ENCODE measurements around the gene RPS6KB2. TPM values are rescaled to one million over a fixed set of nuclear protein-coding genes. Genes with fewer than 3 reads are reported as not detected.

RPS6KB2 gene
- total and polyA plus RNA-seq, 10 of the 15 experiments (the other 5 are each of a cell fraction or from before 2014, with no cell fraction given) = 0.39 to 101 (median 58.4) TPM

DNA sequence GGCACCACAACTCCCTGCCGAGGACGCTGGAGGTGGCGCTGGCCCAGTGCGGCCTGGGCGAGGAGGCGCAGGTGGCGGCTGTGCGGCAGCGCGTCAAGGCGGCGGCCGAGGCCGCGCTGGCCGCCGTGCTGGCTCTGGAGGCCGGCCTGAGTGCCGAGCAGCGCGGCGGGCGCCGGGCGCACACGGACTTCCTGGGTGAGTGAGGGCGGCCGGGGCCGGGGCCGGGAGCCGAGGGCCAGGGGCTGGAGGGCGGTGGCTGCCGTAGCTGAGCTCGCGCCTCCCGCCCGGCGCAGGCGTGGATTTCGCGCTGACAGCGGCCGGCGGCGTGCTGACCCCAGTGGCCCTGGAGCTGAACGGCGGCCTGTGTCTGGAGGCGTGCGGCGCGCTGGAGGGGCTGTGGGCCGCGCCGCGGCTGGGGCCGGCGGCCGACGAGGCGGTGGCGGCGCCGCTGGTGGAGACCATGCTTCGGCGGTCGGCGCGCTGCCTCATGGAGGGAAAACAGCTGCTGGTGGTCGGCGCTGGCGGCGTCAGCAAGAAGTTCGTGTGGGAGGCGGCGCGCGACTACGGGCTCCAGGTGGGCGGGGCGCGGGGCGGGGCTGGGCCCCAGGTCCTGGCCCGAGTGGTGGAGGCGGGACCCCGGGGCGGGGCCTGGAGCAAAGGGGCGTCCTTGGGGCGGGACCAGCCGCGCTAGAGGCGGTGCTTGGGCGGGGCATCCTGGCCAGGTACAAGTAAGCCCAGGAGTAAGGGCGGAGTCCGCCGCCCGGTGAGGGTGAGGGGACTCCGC is 7.5 kb upstream of the RPS6KB2 start (continued):
- TF ChIP-seq, protein P1, sequence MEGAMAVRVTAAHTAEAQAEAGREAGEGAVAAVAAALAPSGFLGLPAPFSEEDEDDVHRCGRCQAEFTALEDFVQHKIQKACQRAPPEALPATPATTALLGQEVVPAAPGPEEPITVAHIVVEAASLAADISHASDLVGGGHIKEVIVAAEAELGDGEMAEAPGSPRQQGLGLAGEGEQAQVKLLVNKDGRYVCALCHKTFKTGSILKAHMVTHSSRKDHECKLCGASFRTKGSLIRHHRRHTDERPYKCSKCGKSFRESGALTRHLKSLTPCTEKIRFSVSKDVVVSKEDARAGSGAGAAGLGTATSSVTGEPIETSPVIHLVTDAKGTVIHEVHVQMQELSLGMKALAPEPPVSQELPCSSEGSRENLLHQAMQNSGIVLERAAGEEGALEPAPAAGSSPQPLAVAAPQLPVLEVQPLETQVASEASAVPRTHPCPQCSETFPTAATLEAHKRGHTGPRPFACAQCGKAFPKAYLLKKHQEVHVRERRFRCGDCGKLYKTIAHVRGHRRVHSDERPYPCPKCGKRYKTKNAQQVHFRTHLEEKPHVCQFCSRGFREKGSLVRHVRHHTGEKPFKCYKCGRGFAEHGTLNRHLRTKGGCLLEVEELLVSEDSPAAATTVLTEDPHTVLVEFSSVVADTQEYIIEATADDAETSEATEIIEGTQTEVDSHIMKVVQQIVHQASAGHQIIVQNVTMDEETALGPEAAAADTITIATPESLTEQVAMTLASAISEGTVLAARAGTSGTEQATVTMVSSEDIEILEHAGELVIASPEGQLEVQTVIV (IDR thresholded peaks at IDR 0.05; ENCODE audit: borderline replicate concordance, partially characterized antibody) = no peak
- TF ChIP-seq HDAC2 (IDR thresholded peaks at IDR 0.05) = no peak
- TF ChIP-seq, protein P2, sequence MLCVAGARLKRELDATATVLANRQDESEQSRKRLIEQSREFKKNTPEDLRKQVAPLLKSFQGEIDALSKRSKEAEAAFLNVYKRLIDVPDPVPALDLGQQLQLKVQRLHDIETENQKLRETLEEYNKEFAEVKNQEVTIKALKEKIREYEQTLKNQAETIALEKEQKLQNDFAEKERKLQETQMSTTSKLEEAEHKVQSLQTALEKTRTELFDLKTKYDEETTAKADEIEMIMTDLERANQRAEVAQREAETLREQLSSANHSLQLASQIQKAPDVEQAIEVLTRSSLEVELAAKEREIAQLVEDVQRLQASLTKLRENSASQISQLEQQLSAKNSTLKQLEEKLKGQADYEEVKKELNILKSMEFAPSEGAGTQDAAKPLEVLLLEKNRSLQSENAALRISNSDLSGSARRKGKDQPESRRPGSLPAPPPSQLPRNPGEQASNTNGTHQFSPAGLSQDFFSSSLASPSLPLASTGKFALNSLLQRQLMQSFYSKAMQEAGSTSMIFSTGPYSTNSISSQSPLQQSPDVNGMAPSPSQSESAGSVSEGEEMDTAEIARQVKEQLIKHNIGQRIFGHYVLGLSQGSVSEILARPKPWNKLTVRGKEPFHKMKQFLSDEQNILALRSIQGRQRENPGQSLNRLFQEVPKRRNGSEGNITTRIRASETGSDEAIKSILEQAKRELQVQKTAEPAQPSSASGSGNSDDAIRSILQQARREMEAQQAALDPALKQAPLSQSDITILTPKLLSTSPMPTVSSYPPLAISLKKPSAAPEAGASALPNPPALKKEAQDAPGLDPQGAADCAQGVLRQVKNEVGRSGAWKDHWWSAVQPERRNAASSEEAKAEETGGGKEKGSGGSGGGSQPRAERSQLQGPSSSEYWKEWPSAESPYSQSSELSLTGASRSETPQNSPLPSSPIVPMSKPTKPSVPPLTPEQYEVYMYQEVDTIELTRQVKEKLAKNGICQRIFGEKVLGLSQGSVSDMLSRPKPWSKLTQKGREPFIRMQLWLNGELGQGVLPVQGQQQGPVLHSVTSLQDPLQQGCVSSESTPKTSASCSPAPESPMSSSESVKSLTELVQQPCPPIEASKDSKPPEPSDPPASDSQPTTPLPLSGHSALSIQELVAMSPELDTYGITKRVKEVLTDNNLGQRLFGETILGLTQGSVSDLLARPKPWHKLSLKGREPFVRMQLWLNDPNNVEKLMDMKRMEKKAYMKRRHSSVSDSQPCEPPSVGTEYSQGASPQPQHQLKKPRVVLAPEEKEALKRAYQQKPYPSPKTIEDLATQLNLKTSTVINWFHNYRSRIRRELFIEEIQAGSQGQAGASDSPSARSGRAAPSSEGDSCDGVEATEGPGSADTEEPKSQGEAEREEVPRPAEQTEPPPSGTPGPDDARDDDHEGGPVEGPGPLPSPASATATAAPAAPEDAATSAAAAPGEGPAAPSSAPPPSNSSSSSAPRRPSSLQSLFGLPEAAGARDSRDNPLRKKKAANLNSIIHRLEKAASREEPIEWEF (IDR thresholded peaks at IDR 0.05; ENCODE audit: insufficient replicate concordance, low read depth, low read length) = no peak
- no peak for TF ChIP-seq TAF1 (IDR thresholded peaks at IDR 0.05; ENCODE audit: borderline replicate concordance, low read depth, low read length)
- no peak for TF ChIP-seq EP300 (IDR thresholded peaks at IDR 0.05; ENCODE audit: borderline replicate concordance in 1 of 2, control insufficient read depth in 1 of 2, low read depth in 2 of 2, low read length in 2 of 2)
- TF ChIP-seq, protein P3, sequence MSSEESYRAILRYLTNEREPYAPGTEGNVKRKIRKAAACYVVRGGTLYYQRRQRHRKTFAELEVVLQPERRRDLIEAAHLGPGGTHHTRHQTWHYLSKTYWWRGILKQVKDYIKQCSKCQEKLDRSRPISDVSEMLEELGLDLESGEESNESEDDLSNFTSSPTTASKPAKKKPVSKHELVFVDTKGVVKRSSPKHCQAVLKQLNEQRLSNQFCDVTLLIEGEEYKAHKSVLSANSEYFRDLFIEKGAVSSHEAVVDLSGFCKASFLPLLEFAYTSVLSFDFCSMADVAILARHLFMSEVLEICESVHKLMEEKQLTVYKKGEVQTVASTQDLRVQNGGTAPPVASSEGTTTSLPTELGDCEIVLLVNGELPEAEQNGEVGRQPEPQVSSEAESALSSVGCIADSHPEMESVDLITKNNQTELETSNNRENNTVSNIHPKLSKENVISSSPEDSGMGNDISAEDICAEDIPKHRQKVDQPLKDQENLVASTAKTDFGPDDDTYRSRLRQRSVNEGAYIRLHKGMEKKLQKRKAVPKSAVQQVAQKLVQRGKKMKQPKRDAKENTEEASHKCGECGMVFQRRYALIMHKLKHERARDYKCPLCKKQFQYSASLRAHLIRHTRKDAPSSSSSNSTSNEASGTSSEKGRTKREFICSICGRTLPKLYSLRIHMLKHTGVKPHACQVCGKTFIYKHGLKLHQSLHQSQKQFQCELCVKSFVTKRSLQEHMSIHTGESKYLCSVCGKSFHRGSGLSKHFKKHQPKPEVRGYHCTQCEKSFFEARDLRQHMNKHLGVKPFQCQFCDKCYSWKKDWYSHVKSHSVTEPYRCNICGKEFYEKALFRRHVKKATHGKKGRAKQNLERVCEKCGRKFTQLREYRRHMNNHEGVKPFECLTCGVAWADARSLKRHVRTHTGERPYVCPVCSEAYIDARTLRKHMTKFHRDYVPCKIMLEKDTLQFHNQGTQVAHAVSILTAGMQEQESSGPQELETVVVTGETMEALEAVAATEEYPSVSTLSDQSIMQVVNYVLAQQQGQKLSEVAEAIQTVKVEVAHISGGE (CRISPR knock-in tag; IDR thresholded peaks at IDR 0.05) = no peak
- no peak for TF ChIP-seq JUND (IDR thresholded peaks at IDR 0.05; ENCODE audit: low read depth, low read length)
- TF ChIP-seq RB1 (IDR thresholded peaks at IDR 0.05; ENCODE audit: borderline replicate concordance) = peak; percentile 80; the same call in 1 of the 2 replicates
- TF ChIP-seq TARDBP (IDR thresholded peaks at IDR 0.05; ENCODE audit: borderline replicate concordance) = no peak
- no peak for TF ChIP-seq YBX1 (IDR thresholded peaks at IDR 0.05)
- TF ChIP-seq, protein P4, sequence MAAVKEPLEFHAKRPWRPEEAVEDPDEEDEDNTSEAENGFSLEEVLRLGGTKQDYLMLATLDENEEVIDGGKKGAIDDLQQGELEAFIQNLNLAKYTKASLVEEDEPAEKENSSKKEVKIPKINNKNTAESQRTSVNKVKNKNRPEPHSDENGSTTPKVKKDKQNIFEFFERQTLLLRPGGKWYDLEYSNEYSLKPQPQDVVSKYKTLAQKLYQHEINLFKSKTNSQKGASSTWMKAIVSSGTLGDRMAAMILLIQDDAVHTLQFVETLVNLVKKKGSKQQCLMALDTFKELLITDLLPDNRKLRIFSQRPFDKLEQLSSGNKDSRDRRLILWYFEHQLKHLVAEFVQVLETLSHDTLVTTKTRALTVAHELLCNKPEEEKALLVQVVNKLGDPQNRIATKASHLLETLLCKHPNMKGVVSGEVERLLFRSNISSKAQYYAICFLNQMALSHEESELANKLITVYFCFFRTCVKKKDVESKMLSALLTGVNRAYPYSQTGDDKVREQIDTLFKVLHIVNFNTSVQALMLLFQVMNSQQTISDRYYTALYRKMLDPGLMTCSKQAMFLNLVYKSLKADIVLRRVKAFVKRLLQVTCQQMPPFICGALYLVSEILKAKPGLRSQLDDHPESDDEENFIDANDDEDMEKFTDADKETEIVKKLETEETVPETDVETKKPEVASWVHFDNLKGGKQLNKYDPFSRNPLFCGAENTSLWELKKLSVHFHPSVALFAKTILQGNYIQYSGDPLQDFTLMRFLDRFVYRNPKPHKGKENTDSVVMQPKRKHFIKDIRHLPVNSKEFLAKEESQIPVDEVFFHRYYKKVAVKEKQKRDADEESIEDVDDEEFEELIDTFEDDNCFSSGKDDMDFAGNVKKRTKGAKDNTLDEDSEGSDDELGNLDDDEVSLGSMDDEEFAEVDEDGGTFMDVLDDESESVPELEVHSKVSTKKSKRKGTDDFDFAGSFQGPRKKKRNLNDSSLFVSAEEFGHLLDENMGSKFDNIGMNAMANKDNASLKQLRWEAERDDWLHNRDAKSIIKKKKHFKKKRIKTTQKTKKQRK (IDR thresholded peaks at IDR 0.05; ENCODE audit: low read depth, low read length) = no peak
- TF ChIP-seq DPF2 (IDR thresholded peaks at IDR 0.05) = peak; percentile 90
- TF ChIP-seq SP1 (IDR thresholded peaks at IDR 0.05; ENCODE audit: low read depth, low read length) = peak; percentile 15
